ENCODE measurements around the gene METTL25B. TPM values are rescaled to one million over a fixed set of nuclear protein-coding genes. Genes with fewer than 3 reads are reported as not detected.
A peak's percentile ranks its signal among the peaks of the same experiment; 100 is the strongest.

METTL25B gene
- total RNA-seq, 1 experiment from 2014 or later: 51.0 TPM

DNA sequence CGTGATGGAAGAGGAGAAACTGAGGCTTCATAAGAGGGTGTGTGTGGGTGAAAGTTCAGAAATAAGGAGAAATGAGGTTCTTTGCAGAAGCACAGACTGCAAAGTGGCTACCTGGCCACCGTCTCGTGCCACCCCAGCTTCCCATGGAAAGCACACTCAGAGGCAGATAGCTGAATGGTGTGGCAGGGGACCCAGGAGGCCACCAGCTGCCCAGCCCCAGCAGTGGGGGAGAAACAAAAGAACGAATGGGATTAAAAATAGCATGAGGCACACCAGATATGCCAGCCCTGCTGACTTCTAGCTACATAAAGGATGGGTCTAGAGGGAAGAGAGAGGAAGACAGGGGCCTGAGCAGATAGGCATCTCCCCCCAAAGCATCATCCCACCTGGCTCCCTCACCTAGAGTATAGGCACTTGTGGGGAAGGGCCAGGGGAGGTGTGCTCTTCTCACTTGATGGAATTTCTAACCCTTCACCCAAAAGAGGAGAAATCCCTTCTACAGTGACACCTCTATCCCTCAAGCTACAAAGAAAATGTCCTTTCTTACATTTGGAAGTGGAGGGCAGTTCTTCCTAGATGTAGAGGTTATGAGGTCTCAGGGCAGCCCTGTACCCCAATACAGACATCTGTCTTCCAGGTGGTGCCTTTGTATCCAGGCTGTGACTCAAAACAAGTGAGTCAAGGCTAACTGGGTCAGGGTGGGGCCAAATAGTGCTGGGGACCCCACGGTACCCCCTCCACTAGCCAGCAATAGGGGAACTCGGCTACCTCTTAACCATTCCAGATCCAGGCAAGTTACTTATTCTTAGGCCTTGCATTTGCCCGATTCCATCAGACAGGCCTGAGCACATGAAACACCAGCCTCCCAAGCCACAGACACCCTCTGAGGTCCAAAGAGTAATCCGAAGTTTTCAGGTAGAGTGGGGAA, 19.7 kb downstream of the METTL25B start:
- Histone ChIP-seq H3K4me1 (replicated peaks; ENCODE audit: insufficient read depth) (peaks cover 30% of the 10 kb centered on the region), H3K9me2 (ENCODE audit: insufficient read depth) (no peaks in the 10 kb centered on the region), H3K4me2 (peak overlapping the region; percentile 100), H4K20me1 (ENCODE audit: insufficient read depth) (peaks cover 16% of the 10 kb centered on the region), H3K36me3 (ENCODE audit: low read depth) (peaks cover 30% of the 10 kb centered on the region), H3K9me3 (ENCODE audit: insufficient read depth, low read depth) (no peaks in the 10 kb centered on the region), H3F3A (ENCODE audit: insufficient read depth, low read depth) (peaks cover 75% of the 10 kb centered on the region), H3K79me2 (ENCODE audit: low read depth) (peaks cover 91% of the 10 kb centered on the region), H3K4me3 (peak overlapping the region; percentile 95), H3K27ac (peak overlapping the region; percentile 93), H2AFZ (no peak overlapping the region), H3K27me3 (ENCODE audit: insufficient read depth, low read depth) (no peaks in the 10 kb centered on the region)
- intact Hi-C loops (cut with micrococcal nuclease; ENCODE audit: unreplicated experiment): loop anchor here (1.0 kb wide), 1 partner anchor 150 kb away; no protein-coding TSS in a partner anchor
- TSS peak; percentile 15 for BruUV-seq (replicated peaks)
- ChIA-PET CTCF (no interaction called here), POLR2A (ENCODE audit: unreplicated experiment) (interaction anchor here (0.7 to 1.0 kb wide), 2 partner anchors 19 to 406 kb away, joined by 7 to 8 read pairs; partner anchors contain the start of gene ISG20L2)
- DNase-seq: no peak
- TF ChIP-seq, protein P1, sequence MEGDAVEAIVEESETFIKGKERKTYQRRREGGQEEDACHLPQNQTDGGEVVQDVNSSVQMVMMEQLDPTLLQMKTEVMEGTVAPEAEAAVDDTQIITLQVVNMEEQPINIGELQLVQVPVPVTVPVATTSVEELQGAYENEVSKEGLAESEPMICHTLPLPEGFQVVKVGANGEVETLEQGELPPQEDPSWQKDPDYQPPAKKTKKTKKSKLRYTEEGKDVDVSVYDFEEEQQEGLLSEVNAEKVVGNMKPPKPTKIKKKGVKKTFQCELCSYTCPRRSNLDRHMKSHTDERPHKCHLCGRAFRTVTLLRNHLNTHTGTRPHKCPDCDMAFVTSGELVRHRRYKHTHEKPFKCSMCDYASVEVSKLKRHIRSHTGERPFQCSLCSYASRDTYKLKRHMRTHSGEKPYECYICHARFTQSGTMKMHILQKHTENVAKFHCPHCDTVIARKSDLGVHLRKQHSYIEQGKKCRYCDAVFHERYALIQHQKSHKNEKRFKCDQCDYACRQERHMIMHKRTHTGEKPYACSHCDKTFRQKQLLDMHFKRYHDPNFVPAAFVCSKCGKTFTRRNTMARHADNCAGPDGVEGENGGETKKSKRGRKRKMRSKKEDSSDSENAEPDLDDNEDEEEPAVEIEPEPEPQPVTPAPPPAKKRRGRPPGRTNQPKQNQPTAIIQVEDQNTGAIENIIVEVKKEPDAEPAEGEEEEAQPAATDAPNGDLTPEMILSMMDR (conservative IDR thresholded peaks at IDR 0.05): no peak

DNA sequence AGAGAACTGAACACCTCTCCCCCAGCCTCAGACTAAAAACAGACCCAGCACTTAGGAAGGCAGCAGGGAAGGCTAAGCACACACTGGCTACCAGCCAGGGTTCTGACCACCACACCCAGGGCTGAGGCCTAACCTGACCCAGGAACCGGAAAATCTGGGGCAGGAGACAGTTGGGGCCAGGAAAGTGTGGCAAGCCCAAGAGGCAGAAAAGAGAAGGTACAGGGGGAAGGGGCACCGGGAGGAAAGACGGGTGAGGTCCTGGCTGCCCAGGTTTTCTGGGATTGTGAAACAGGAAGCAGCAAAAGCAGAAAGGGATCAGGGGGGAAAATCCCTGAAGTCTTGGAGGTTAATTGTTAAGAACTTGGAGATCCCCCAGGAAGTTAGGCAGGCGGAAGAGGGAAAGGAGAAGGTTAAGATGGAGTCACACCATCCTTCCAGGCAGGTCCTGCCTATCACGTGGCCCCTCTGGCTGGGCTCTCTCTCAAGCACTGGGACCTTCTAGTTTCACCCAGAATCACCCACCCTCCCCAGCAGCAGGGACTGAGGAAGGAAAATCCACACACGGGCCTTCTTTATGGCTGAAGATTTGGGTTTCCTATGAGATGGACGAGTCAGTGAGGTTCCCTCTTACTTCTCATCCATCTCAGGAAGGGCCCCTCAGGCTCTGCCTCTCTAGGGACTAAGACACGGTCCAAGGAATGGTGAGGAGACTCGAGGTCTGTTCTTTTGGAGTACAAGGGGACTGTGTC, 20.6 kb downstream of the METTL25B start:
- Histone ChIP-seq H3K9me3 (ENCODE audit: insufficient read depth, low read depth) (no peaks in the 10 kb centered on the region), H3K79me2 (ENCODE audit: low read depth) (peaks cover 91% of the 10 kb centered on the region), H3K36me3 (ENCODE audit: low read depth) (peaks cover 26% of the 10 kb centered on the region), H3K4me2 (peak overlapping the region; percentile 100), H3F3A (ENCODE audit: insufficient read depth, low read depth) (peaks cover 72% of the 10 kb centered on the region), H3K9me2 (ENCODE audit: insufficient read depth) (no peaks in the 10 kb centered on the region), H3K4me1 (replicated peaks; ENCODE audit: insufficient read depth) (peaks cover 35% of the 10 kb centered on the region), H3K27me3 (ENCODE audit: insufficient read depth, low read depth) (no peaks in the 10 kb centered on the region), H2AFZ (no peak overlapping the region), H3K4me3 (peak overlapping the region; percentile 95), H4K20me1 (ENCODE audit: insufficient read depth) (peaks cover 16% of the 10 kb centered on the region), H3K27ac (peak overlapping the region; percentile 93)
- POLR2A ChIA-PET (ENCODE audit: unreplicated experiment): no interaction called here
- TSS peak; percentile 15 for BruUV-seq (replicated peaks)
- CTCF ChIA-PET: no interaction called here
- TF ChIP-seq, protein P1 (conservative IDR thresholded peaks at IDR 0.05): no peak
- no peak for TF ChIP-seq EZH2 (IDR thresholded peaks at IDR 0.05; ENCODE audit: low read depth)
- intact Hi-C loops (cut with micrococcal nuclease; ENCODE audit: unreplicated experiment): loop anchor here (1.0 kb wide), 1 partner anchor 149 kb away; no protein-coding TSS in a partner anchor
- DNase-seq: peak; percentile 72 to 75

DNA sequence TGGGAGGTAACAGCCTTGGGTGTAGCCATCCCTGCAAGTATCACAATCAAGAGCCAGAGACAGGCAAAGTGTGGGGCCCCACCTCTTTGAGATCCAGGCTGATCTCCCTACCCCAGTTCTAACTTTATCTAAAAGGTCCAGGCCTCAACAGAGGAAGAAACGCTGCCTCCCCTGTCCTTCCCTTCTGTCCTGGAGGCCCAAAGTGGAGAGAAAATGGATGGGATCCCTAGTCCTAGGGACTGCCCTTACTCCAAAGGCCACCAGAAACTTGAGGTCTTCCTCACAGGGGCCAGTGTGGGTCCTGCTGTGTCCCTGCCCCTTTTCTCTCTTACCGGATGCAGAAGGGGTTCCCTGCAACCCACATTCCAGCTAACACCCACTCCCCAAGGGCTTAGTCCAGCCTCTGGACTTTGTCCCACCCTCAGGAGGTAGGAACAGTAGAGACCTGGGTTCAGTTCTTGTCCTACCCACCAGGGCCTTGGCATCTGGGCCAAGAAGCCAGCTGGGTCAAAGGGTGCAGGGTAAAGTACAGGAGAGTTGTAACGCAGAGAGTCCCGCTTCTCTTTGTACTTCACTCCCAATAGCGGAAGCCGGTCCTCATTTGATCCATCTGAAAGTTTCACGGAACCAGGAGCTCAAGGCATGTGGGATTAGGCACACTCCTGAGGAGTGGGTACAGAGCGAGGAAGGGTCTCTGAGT, 21.3 kb downstream of the METTL25B start:
- Histone ChIP-seq H2AFZ (no peak overlapping the region), H3K27me3 (ENCODE audit: insufficient read depth, low read depth) (no peaks in the 10 kb centered on the region), H3K9me2 (ENCODE audit: insufficient read depth) (no peaks in the 10 kb centered on the region), H3K4me2 (peak overlapping the region; percentile 100), H3K79me2 (ENCODE audit: low read depth) (peaks cover 92% of the 10 kb centered on the region), H3K4me3 (peak overlapping the region; percentile 95), H3K27ac (peak overlapping the region; percentile 93), H3K9me3 (ENCODE audit: insufficient read depth, low read depth) (no peaks in the 10 kb centered on the region), H3F3A (ENCODE audit: insufficient read depth, low read depth) (peaks cover 68% of the 10 kb centered on the region), H3K36me3 (ENCODE audit: low read depth) (peaks cover 26% of the 10 kb centered on the region), H3K4me1 (replicated peaks; ENCODE audit: insufficient read depth) (peaks cover 35% of the 10 kb centered on the region), H4K20me1 (ENCODE audit: insufficient read depth) (peaks cover 16% of the 10 kb centered on the region)
- DNase-seq: peak in 1 of 2 experiments; percentile 17
- ChIA-PET CTCF (interaction anchor here (0.6 kb wide), 1 partner anchor 15 kb away, joined by 4 read pairs; no protein-coding TSS in a partner anchor), POLR2A (ENCODE audit: unreplicated experiment) (no interaction called here)
- TF ChIP-seq, protein P1 (conservative IDR thresholded peaks at IDR 0.05): no peak
- TF ChIP-seq EZH2 (IDR thresholded peaks at IDR 0.05; ENCODE audit: low read depth): no peak
- intact Hi-C loops (cut with micrococcal nuclease; ENCODE audit: unreplicated experiment): loop anchor here (2.0 kb wide), 1 partner anchor 57 kb away; no protein-coding TSS in a partner anchor
- no TSS peak for BruUV-seq (replicated peaks)

All from PC-9 (cell line).